NCI-H2107 treated with DMSO at 0.1 percent for 48 hours (cell line): ENCODE measurements around the gene FAM171A1.

Source experiments
- DNase-seq: peaks from one replicate; lab custom pipeline; 2025; ENCODE audit not compliant: unreplicated experiment; lab: John Stamatoyannopoulos, UW

FAM171A1 gene

GRCh38 chr10:15181576-15182156 is 189.4 kb downstream of the FAM171A1 start:
- DNase-seq: no peak

GRCh38 chr10:15180736-15181135 is 190.4 kb downstream of the FAM171A1 start:
- no peak for DNase-seq

- DNase-seq: no peak
Observed at GRCh38 chr10:15176269-15176668, 194.8 kb downstream of the FAM171A1 start.

GRCh38 chr10:15175587-15175986 is 195.5 kb downstream of the FAM171A1 start:
- no peak for DNase-seq

GRCh38 chr10:15172306-15172840 is 198.7 kb downstream of the FAM171A1 start:
- DNase-seq: no peak

GRCh38 chr10:15169555-15170401 is 201.3 kb downstream of the FAM171A1 start:
- no peak for DNase-seq

GRCh38 chr10:15168786-15169554 is 202.1 kb downstream of the FAM171A1 start:
- peak; percentile 50 for DNase-seq

GRCh38 chr10:15168291-15168785 is 202.8 kb downstream of the FAM171A1 start, which contains the start of gene NMT2:
NMT2 (minus strand) TSS chr10:15168693; CDS start chr10:15168612, 81 bp downstream.
- no peak for DNase-seq

GRCh38 chr10:15167411-15168290 is 203.4 kb downstream of the FAM171A1 start:
- DNase-seq: no peak

- DNase-seq: no peak
Observed at GRCh38 chr10:15166325-15166724, 204.8 kb downstream of the FAM171A1 start.

- DNase-seq: no peak
Observed at GRCh38 chr10:15163253-15163828, 207.7 kb downstream of the FAM171A1 start.
